MCF 10A (cell line): Measurements from ENCODE around the gene FLT4. TPM values are rescaled to one million over a fixed set of nuclear protein-coding genes. Genes with fewer than 3 reads are reported as not detected.
"Not testable (repeated sequence)": the region's sequence is repeated elsewhere in the genome, so short reads cannot be mapped to it uniquely, and the experiment has no call there.

ENCODE experiments used
- BruUV-seq: library from RNA; stranded (reverse); fragments of 400-500 nt; replicated peaks from 2 replicates; lab custom pipeline; 2021; lab: Mats Ljungman, UMichigan
- CTCF ChIA-PET: fragments of 300-600 bp; sonication (Branson Sonifier 250); formaldehyde crosslinking; extraction: SDS; loops from one replicate; lab custom pipeline; 2021; ENCODE audit warnings: antibody characterized with exemption, inconsistent platforms; lab: Yijun Ruan, JAX
- POLR2A ChIA-PET: fragments of 300-600, 350-650 bp; sonication (Branson Sonifier 250); formaldehyde crosslinking; extraction: SDS; loops from one replicate; lab custom pipeline; 2020; ENCODE audit warnings: antibody characterized with exemption, inconsistent platforms; lab: Yijun Ruan, JAX
- DNase-seq: peaks from one replicate; pipeline ENCODE4 v3.0.0-alpha.2; 2018; ENCODE audit not compliant: unreplicated experiment
- H3K27ac Mint-ChIP-seq: one replicate; pipeline ENCODE4 v1.8.0; 2022; ENCODE audit warnings: mild to moderate bottlenecking, low read depth, mixed read lengths; ENCODE audit not compliant: unreplicated experiment
- H3K27me3 Mint-ChIP-seq: one replicate; pipeline ENCODE4 v1.8.0; 2022; ENCODE audit warnings: mixed read lengths; ENCODE audit not compliant: insufficient read depth, unreplicated experiment
- H3K36me3 Mint-ChIP-seq: one replicate; pipeline ENCODE4 v1.8.0; 2022; ENCODE audit warnings: mild to moderate bottlenecking, moderate library complexity, mixed read lengths; ENCODE audit not compliant: insufficient read depth, unreplicated experiment
- H3K4me1 Mint-ChIP-seq: one replicate; pipeline ENCODE4 v1.8.0; 2022; ENCODE audit warnings: mixed read lengths; ENCODE audit not compliant: insufficient read depth, unreplicated experiment
- H3K4me3 Mint-ChIP-seq: one replicate; pipeline ENCODE4 v1.8.0; 2022; ENCODE audit warnings: mild to moderate bottlenecking, moderate library complexity, mixed read lengths; ENCODE audit not compliant: unreplicated experiment
- H3K9me3 Mint-ChIP-seq: one replicate; pipeline ENCODE4 v1.8.0; 2022; ENCODE audit warnings: mixed read lengths; ENCODE audit not compliant: unreplicated experiment
- intact Hi-C: fragments of 100-400 bp; cut with micrococcal nuclease; formaldehyde crosslinking; loops from 2 replicates; pipeline ENCODE4 v1.14.1; 2022
- total RNA-seq: library from RNA; stranded (reverse); gene quantifications from 2 replicates; pipeline ENCODE4 v1.2.3, GENCODE V29; 2022
- TF ChIP-seq, protein P1 (sequence below): fragments of 200-600 bp; IDR thresholded peaks from one replicate; pipeline ENCODE4 v1.8.0; 2022; ENCODE audit warnings: antibody characterized with exemption, mild to moderate bottlenecking; ENCODE audit not compliant: unreplicated experiment

The FLT4 gene
- total RNA-seq, 1 experiment from 2014 or later, result not detected

DNA sequence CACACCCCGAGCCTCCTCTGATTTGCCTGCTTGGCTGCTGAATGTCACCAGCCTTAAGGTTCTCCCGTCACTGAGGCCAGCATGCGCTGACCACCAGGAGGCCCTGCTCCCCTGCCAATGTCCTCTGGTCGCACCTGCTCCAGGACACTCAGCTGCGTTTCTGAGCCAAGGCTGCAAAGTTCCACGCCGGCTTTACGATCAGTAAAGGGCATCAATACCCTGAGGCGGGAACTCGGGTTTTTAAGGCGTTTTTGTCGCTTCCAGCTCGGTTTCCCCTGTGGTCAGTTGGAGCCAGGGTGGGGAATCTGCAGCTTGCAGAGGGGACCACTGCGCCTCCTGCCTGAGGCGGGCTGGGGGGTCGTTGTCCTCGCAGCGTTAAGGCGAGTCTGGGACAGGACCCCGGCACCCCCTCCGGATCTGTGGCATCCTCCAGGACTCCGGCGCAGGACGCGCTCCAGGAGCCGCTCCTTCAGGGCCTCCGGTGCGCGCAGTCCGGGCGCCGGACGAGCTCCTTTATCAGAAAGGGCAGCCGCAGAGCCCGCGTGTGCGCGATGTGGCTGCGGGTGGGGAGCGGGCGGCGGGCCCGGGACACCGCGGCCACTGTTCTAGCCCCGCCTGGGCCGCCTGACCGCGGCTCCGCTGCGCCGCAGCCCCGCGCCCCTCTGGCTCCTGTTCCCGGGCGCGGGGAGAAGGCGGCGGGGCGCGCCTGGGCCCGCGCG, 24.1 kb upstream of the FLT4 start:
- Mint-ChIP-seq H3K9me3 (no peaks in the 10 kb centered on the region), H3K4me1 (peaks cover 8% of the 10 kb centered on the region), H3K27me3 (peaks cover 23% of the 10 kb centered on the region), H3K27ac (no peak overlapping the region), H3K36me3 (no peaks in the 10 kb centered on the region), H3K4me3 (no peak overlapping the region)
- TF ChIP-seq, protein P1, sequence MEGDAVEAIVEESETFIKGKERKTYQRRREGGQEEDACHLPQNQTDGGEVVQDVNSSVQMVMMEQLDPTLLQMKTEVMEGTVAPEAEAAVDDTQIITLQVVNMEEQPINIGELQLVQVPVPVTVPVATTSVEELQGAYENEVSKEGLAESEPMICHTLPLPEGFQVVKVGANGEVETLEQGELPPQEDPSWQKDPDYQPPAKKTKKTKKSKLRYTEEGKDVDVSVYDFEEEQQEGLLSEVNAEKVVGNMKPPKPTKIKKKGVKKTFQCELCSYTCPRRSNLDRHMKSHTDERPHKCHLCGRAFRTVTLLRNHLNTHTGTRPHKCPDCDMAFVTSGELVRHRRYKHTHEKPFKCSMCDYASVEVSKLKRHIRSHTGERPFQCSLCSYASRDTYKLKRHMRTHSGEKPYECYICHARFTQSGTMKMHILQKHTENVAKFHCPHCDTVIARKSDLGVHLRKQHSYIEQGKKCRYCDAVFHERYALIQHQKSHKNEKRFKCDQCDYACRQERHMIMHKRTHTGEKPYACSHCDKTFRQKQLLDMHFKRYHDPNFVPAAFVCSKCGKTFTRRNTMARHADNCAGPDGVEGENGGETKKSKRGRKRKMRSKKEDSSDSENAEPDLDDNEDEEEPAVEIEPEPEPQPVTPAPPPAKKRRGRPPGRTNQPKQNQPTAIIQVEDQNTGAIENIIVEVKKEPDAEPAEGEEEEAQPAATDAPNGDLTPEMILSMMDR, result no peak
- BruUV-seq, result no TSS peak
- POLR2A ChIA-PET, result no interaction called here
- intact Hi-C loops, result loop anchor here (10.0 kb wide), 1 partner anchor 199 kb away; no protein-coding TSS in a partner anchor
- no peak for DNase-seq
- CTCF ChIA-PET, result interaction anchor here (0.8 kb wide), 1 partner anchor 10 kb away, joined by 3 read pairs; no protein-coding TSS in a partner anchor

DNA sequence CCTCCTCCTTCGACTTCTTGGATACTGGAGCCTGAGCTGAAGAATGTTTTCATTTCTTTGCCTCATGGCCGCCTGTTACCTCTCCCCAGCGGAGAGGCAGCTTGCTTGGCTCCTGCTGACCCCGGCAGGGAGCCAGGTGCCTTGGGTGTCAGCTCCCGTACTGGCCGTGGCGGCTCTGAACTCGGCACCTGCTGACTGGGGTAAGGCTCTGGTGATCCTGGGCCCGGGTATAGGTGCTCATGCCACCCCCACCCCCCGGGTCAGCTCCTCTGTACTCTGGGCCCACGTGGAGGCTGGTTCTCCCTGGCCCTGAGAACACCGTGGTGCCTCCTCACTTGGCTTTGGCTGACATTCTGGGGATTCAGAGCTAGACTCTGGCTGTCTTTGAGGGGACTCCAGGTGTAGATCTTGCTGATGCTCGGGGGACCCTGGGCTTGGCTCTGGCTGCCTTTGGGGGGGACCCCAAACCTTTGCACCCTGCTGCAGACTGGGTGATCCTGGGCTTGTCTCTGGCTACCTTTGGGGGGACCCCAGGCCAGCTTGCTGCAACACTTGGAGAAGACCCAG, 22.6 kb upstream of the FLT4 start:
- peaks cover 13% of the 10 kb centered on the region for H3K27me3 Mint-ChIP-seq
- POLR2A ChIA-PET, H3K36me3 Mint-ChIP-seq, H3K4me1 Mint-ChIP-seq, H3K27ac Mint-ChIP-seq, H3K4me3 Mint-ChIP-seq, BruUV-seq, DNase-seq, H3K9me3 Mint-ChIP-seq: not testable (repeated sequence)
- CTCF ChIA-PET, result interaction anchor here (0.7 to 1.1 kb wide), 3 partner anchors 15 to 219 kb away, joined by 3 to 4 read pairs (median 3); no protein-coding TSS in a partner anchor
- intact Hi-C loops, result loop anchor here (2.0 to 10.0 kb wide), 2 partner anchors 65 to 197 kb away; no protein-coding TSS in a partner anchor

DNA sequence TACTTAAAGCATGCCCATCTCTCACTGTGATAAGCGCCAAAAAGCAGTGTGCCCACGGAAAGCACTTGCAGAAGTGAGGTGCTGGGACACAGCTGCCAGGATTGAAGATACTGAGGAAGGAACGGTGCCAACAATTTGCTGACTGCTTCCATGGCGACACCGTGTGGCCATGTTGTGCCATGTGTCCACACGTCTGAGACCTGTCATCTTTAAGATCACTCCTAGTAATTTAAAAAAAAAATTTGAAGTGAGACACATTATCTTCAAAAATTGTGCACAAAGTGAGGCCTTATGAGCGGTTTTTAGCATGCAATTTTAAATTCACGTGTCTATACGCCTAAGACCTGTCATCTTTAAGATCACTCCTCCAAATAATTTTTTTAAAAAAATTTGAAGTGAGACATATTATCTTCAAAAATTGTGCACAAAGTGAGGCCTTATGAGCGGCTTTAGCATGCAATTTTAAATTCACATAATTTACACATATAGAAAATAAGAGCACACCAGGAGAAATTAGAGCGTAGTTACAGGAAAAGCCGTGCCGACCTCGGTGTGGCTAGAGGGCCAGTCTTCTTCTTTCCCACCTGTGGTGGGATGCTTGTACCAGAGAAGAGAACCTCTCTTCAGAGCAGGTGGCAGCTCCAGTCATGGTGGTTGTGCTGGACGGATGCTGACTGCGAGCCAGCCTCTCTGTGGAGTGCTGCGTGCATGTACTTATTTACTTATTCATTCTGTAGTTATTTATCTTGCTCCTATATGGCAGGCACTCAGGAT, 21.4 kb upstream of the FLT4 start:
- ChIA-PET POLR2A (interaction anchor here (0.6 kb wide), 1 partner anchor 140 kb away, joined by 3 read pairs; no protein-coding TSS in a partner anchor), CTCF (interaction anchor here (0.6 to 1.1 kb wide), 9 partner anchors 13 to 652 kb away, joined by 3 to 6 read pairs (median 4); no protein-coding TSS in a partner anchor)
- Mint-ChIP-seq H3K36me3 (no peaks in the 10 kb centered on the region), H3K4me3 (no peak overlapping the region), H3K27me3 (peaks cover 13% of the 10 kb centered on the region), H3K27ac (no peak overlapping the region), H3K9me3 (peaks cover 2% of the 10 kb centered on the region), H3K4me1 (peaks cover 8% of the 10 kb centered on the region)
- BruUV-seq, result no TSS peak
- DNase-seq, result peak; percentile 75
- intact Hi-C loops, result loop anchor here (1.0 to 10.0 kb wide), 4 partner anchors 64 to 543 kb away; no protein-coding TSS in a partner anchor
- TF ChIP-seq, protein P1, result peak; percentile 81

DNA sequence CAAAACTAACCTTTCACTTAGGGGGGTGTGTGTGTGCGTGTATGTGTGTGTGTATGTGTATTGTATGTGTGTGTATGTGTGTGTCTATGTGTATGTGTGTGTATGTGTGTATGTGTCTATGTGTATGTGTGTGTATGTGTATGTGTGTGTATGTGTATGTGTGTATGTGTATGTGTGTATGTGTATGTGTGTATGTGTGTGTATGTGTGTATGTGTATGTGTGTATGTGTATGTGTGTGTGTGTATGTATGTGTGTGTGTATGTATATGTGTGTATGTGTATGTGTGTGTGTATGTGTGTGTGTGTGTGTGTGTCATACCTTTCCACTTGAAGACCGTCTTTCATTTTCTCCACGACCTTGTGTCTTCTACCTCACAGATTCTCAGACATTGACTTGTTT, 20.8 kb upstream of the FLT4 start:
- CTCF ChIA-PET, result interaction anchor here (0.6 to 1.6 kb wide), 8 partner anchors 12 to 651 kb away, joined by 3 to 6 read pairs (median 5); no protein-coding TSS in a partner anchor
- intact Hi-C loops, result loop anchor here (1.0 to 10.0 kb wide), 4 partner anchors 63 to 543 kb away; no protein-coding TSS in a partner anchor
- peaks cover 6% of the 10 kb centered on the region for H3K9me3 Mint-ChIP-seq

More for the DNA sequence above, 20.8 kb upstream of the FLT4 start:
- Mint-ChIP-seq H3K4me3 (no peak overlapping the region), H3K27me3 (peaks cover 12% of the 10 kb centered on the region), H3K27ac (no peak overlapping the region), H3K36me3 (no peaks in the 10 kb centered on the region), H3K4me1 (peaks cover 8% of the 10 kb centered on the region)
- POLR2A ChIA-PET, result interaction anchor here (0.6 kb wide), 1 partner anchor 140 kb away, joined by 3 read pairs; no protein-coding TSS in a partner anchor
- TF ChIP-seq, protein P1, result no peak
- DNase-seq, result no peak
- BruUV-seq, result no TSS peak
